BJ (cell line): Measurements from ENCODE around the gene DSG2. TPM values are rescaled to one million over a fixed set of nuclear protein-coding genes. Genes with fewer than 3 reads are reported as not detected.

ENCODE experiments used
- CTCF ChIA-PET: fragments of 350-600 bp; formaldehyde crosslinking; extraction: SDS; loops from one replicate; lab custom pipeline; 2021; ENCODE audit warnings: antibody characterized with exemption, inconsistent platforms; lab: Yijun Ruan, JAX
- POLR2A ChIA-PET: fragments of 300-600 bp; sonication (Branson Sonifier 250); formaldehyde crosslinking; extraction: SDS; loops from one replicate; lab custom pipeline; 2021; ENCODE audit warnings: antibody characterized with exemption; lab: Charles Lee
- DNase-seq: peaks from one replicate; pipeline ENCODE4 v3.0.0-alpha.2; 2011; ENCODE audit warnings: low read depth
- H3K27me3 ChIP-seq: 2 replicates; pipeline ENCODE4 v1.6.0; 2011; ENCODE audit warnings: low read length; ENCODE audit not compliant: control insufficient read depth, insufficient read depth
- H3K36me3 ChIP-seq: 2 replicates; pipeline ENCODE4 v1.5.1; 2011; ENCODE audit warnings: low read length; ENCODE audit not compliant: control insufficient read depth, insufficient read depth
- H3K4me3 ChIP-seq: 2 replicates; pipeline ENCODE4 v1.5.1; 2011; ENCODE audit warnings: low read depth, mild to moderate bottlenecking, control low read depth, low read length
- CTCF ChIP-seq: IDR thresholded peaks from 2 replicates; pipeline ENCODE4 v1.5.1; 2011; ENCODE audit warnings: low read depth, mild to moderate bottlenecking, control low read depth, inconsistent platforms, low read length, moderate library complexity; ENCODE audit not compliant: insufficient read depth
- polyA plus RNA-seq: library from polyadenylated mRNA; depleted of rRNA; stranded (reverse); fragments of >200 nt; gene quantifications from 2 replicates; pipeline ENCODE4 v1.2.3, GENCODE V29; 2011

DSG2 gene
- polyA plus RNA-seq, 1 experiment: 0.01 TPM

- ChIA-PET CTCF (interaction anchor here (0.9 kb wide), 1 partner anchor 164 kb away, joined by 3 read pairs; no protein-coding TSS in a partner anchor), POLR2A (no interaction called here)
- Histone ChIP-seq H3K4me3 (no peak overlapping the region), H3K27me3 (no peaks in the 10 kb centered on the region), H3K36me3 (no peaks in the 10 kb centered on the region)
- DNase-seq: no peak
- TF ChIP-seq CTCF: no peak
Measured at GRCh38 chr18:31558567-31558966, 60.6 kb downstream of the DSG2 start.

DNA sequence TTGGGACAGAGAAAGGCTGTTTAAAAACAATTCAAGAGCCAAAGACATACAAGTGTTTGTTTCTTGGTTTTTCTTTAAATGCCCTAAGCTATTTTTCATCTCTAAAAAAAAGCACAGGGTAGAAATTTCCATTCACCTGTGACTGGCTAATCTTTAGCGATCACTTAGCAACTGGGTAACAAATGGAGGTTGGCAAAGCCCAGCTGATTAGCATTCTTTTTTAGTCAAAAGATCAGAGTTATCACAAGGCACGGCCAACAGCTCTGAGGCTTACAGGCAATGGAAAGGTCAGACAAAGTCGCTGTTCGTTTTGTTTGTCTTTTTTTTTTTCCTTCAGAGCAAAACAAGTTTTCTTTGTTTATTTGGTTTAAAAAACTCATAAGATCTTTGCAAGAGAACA is 64.7 kb downstream of the DSG2 start:
- POLR2A ChIA-PET: no interaction called here

GRCh38 chr18:31563778-31564177 is 65.8 kb downstream of the DSG2 start:
- DNase-seq: no peak
- Histone ChIP-seq H3K36me3 (no peaks in the 10 kb centered on the region), H3K27me3 (no peaks in the 10 kb centered on the region), H3K4me3 (no peak overlapping the region)
- POLR2A ChIA-PET: no interaction called here
- CTCF ChIA-PET: interaction anchor here (1.0 kb wide), 1 partner anchor 159 kb away, joined by 4 read pairs; no protein-coding TSS in a partner anchor
- TF ChIP-seq CTCF: no peak

More for the DNA sequence above, 64.7 kb downstream of the DSG2 start:
- no peaks in the 10 kb centered on the region for H3K36me3 ChIP-seq
- CTCF ChIA-PET: interaction anchor here (1.2 to 3.2 kb wide), 2 partner anchors 160 to 415 kb away, joined by 4 to 12 read pairs; no protein-coding TSS in a partner anchor
- H3K27me3 ChIP-seq: no peaks in the 10 kb centered on the region
- no peak for TF ChIP-seq CTCF
- no peak for DNase-seq
- H3K4me3 ChIP-seq: no peak overlapping the region

GRCh38 chr18:31565345-31565744 is 67.4 kb downstream of the DSG2 start:
- DNase-seq: no peak
- no peaks in the 10 kb centered on the region for H3K36me3 ChIP-seq
- no peaks in the 10 kb centered on the region for H3K27me3 ChIP-seq
- H3K4me3 ChIP-seq: no peak overlapping the region
- CTCF ChIA-PET: interaction anchor here (0.6 to 1.7 kb wide), 3 partner anchors 9 to 63 kb away, joined by 3 to 7 read pairs (median 3); no protein-coding TSS in a partner anchor
- POLR2A ChIA-PET: no interaction called here
- TF ChIP-seq CTCF: no peak

- Histone ChIP-seq H3K4me3 (no peak overlapping the region), H3K36me3 (no peaks in the 10 kb centered on the region), H3K27me3 (no peaks in the 10 kb centered on the region)
- ChIA-PET POLR2A (no interaction called here), CTCF (interaction anchor here (0.6 to 1.7 kb wide), 3 partner anchors 8 to 64 kb away, joined by 3 to 7 read pairs (median 3); no protein-coding TSS in a partner anchor)
- TF ChIP-seq CTCF: no peak
- no peak for DNase-seq
Measured at GRCh38 chr18:31565782-31566512, 68.0 kb downstream of the DSG2 start.
